GM04504 (cell line): ENCODE results near the gene SLC24A4.
A peak's percentile ranks its signal among the peaks of the same experiment; 100 is the strongest.

ENCODE experiments used
- DNase-seq: peaks from one replicate; pipeline ENCODE4 v3.0.0-alpha.2; 2012; ENCODE audit warnings: low read depth

The SLC24A4 gene

DNA sequence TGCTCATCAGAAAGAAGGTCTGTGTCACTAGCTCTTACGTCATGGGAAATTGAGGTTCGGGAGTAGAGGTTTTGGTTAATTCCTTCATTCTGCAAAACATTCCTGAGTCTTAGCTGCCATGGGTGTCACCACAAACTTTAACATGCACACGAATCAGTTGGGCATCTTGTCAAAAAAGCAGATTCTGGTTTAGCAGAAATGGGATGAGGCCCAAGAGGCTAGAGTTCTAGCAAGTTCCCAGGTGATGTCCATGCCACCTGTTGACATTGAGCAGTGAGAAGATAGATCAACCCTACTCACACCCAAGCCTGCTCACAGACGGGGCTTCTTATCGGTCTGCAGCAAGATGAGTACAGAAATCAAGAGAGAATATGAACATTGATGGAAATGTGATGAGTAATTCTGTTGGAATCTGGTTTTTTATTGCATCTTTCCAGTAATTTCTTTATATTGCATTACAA lies 179.0 kb downstream of the SLC24A4 start:
- peak; percentile 76 for DNase-seq

DNA sequence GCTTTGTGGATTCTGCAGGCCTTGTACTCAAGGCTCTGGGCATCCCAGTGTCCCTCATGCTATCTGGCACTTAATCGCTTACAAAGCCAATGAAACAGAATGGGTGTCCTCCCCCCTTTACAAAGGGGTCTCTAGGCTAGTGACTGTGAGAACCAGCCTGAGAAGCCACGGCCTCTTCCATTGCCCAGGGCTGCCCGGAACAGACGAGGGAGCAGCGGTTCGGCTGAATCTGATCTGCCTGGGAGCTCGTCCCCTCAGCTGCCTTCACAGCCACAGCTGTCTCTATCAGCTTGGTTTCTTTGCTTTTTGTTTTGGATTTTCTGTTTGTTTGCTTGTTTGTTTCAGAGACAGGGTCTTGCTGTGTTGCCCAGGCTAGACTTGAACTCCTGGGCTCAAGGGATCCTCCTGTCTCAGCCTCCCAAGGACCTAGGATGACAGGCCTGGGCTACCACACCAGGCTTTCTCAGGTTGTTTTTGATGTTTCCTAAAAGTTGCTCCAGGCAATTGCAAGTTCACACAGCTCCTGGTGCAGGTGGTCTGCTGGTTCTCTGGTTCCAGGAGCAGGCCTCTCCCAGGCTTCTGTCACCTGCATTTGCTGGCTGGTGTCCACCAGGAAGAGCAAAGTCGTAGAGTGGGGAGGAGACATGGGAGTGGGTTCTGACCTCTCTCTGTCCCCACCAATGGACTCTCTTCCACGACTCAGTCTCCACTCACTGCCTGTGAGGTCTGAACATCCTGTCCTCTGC lies 179.7 kb downstream of the SLC24A4 start:
- DNase-seq: no peak

DNA sequence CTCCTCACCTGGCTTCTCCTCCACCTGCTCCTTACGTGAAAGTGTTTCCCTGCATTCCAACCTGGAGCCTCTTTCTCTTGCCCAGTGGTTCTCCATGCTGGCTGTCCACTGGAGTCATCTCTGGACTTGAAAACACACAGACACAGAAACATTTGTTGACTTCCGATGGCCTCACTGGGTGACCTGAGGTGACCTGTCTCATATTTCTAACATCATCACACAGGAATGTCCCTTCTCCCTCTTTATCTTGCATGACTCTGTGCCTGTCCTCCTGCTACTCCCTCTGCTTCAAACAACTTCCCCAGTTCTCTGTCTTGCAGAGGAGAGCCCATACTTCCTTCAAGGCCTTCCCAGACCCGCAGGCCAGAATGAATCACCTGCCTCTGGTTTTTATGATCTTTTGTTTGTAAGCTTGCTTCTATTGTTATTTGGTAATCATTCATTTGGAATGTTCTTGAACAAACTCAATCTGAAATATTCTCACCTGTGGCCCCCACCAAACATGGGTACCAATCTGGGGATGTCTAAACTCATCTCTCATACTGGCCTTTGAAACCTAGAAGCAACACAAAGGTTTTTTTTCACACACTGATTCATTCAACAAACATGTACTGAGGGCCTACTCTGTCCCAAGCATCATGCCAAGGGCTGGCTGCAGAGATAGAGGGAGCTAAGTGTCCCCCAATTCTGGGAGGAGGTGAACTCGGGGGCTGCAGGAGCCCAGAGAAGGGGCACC lies 181.0 kb downstream of the SLC24A4 start:
- DNase-seq: peak; percentile 72

DNA sequence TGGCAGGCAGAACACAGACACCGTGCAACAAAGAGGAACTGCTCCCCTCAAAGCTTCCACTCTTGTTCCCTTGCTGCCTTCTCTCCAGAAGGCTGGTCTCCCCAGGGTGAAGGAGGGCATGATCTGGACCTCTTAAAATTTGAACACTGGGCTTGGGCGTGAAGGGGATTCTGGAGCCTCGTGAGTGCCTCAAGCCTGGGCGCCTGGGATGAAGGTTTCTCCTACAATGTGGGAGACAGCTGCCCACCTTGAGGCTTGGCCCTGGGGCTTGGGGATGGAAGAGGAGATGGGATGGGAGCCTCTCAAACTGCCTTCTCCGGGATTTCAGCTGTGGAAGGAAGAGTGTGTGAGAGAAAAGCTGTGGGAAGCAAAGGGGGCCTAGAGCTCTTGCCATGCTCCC lies 182.9 kb downstream of the SLC24A4 start:
- no peak for DNase-seq

DNA sequence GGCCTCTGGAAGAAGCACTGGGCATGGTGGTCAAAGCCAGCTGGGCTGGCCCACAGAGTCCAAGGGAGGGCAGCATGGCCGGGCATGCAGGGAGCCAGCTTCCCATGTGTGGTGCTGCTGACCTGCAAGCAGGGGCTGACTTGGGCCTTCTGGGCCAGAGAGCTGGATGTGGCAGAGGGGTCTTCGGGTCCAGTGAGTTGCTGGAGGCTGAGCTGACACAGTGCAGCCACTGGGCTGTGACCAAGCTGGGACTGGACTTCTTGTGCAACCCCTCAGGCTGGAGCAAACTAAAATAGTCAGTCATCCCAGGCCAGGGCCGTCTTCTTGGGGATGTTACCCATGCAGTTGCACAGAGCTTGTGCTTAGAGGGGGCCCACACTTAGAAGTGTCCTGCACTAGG lies 183.3 kb downstream of the SLC24A4 start:
- no peak for DNase-seq

DNA sequence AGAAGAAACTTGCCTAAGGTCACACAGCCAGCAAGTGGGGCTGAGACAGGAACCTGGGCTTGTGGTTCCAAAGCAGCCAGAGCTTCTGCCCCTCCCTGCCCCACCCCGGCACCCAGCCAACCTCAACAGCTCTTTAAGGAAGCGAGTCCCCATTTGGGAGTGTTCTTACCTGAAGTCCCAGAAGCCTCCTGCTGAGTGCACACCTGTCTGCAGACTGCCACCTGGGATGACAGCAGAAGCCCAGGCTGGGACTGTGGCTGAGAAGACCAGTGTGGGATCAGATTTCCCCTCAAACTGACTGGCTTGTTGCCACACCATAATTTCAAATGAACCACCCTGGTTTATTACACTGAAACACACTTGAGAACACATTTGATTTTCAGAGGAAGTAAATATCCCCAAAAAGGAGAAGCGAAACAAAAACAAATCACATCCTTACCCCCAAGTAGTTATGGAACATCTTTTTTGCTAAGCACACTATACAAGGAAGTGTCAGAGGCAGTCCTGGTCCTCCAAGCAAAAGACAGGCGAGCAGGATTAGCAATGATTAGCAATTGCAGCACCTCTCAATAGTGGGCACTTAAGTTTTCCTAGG lies 184.3 kb downstream of the SLC24A4 start:
- no peak for DNase-seq

DNA sequence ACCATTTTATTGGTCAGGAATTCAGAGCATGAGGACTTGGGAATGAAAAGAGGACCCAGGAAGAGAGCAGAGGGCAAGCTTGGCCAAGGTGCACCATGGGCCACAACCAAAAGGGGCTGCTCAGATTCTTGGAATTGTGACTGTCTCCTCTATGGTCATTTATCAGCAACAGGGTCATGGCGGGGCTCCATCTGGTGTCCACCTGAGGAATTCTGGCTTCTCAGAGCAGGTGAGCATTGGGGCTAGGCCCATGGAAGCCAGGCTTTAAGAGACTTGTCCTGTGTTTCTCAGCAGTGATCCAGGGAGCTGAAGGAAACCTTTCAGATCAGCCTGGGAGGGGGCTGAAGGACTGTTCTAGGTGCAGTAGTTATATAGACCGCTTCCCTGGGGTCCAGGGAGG lies 188.0 kb downstream of the SLC24A4 start:
- no peak for DNase-seq

DNA sequence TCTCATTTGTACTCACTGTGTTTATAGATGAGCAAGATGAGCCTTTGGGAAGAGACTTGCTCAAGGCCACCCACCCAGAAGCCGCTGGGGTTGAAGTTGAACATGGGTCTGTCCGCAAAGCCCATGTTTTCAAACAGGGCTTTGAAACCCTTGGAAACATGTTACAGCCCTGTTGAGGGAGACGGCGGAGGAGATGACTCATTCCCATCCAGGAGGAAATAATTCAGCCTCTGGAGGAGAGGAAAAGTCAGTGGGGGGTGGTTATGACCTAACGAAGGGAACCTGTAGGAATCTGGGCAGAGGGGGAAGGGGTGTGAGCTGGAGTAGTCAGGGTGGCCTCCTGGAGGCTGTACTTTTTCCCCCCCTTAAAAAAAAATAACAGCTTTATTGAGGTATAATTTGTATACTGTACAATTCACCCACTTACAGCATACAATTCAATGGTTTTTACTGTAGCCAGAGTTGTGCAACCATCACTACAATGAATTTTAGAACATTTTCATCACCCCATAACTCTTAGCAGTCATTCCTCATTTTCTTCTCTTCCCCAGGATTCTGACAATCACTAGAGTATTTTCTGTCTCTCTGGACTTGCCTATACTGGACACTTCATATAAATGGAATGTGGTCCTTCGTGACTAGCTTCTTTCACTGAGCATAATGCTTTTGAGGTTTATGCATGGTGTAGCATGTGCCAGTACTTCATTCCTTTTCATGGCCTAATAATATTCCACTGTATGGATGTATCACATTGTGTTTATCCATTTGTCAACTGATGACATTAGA lies 188.7 kb downstream of the SLC24A4 start:
- DNase-seq: peak; percentile 95

DNA sequence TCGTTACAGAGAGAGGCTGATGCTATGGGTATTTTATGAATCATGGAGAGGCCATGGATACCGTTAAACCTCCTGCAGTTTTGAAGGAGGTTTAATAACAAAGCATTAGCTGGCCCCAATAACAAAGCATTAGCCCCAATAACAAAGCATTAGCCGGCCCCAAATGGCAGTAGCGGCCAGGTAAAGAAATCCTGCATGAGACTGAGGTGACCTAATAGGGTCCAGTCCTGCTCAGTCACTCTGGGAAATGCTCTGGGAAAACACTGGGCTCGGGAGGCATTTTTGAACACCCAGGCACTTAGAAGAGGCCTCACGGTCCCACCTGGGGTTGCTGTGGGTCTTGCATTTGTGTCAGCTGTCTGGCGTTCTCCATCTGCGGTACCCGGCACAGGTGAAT lies 189.8 kb downstream of the SLC24A4 start:
- no peak for DNase-seq

DNA sequence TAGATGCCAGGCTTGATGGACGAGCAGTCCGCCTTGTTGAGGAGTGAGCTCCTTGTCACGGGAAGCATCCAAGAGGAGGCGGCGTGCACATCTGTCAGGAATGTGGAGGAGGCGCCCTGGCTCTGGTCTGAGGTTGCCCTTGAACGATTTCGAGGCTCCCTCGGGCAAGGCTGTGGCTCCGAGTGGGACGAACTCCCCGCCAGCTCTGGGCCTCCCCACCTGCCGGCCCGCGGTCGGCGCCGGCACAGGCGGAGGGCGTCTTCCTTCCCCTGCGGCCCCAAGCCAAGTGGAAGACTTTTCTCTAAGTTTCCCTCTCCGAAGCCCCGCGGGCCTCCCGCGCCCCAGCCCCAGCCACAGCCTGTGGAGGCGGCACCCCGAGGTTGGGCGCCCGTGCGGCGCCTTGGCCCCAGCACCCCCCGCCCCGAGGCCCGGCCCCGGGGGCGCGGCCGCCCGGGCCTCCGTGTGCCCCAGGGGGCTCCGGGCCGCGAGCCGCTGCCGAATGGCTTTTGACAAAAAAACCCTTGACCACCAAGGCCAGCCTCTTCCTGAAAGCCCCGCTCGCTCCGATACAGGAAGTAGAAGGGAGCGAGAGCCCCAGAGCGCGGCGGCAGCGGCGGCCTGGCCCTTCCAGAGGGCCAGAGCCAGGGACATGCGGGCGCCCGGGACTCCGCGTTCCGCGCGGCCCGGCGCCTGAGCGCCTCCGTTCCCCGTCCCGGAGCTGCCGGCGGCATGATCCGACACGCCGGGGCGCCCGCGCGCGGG lies 190.4 kb downstream of the SLC24A4 start, which contains the start of gene RIN3:
Gene RIN3 (plus strand): TSS at position 578 of the 762 bp plus-strand sequence. CDS start 152 bp downstream, at position 730.
- no peak for DNase-seq

DNA sequence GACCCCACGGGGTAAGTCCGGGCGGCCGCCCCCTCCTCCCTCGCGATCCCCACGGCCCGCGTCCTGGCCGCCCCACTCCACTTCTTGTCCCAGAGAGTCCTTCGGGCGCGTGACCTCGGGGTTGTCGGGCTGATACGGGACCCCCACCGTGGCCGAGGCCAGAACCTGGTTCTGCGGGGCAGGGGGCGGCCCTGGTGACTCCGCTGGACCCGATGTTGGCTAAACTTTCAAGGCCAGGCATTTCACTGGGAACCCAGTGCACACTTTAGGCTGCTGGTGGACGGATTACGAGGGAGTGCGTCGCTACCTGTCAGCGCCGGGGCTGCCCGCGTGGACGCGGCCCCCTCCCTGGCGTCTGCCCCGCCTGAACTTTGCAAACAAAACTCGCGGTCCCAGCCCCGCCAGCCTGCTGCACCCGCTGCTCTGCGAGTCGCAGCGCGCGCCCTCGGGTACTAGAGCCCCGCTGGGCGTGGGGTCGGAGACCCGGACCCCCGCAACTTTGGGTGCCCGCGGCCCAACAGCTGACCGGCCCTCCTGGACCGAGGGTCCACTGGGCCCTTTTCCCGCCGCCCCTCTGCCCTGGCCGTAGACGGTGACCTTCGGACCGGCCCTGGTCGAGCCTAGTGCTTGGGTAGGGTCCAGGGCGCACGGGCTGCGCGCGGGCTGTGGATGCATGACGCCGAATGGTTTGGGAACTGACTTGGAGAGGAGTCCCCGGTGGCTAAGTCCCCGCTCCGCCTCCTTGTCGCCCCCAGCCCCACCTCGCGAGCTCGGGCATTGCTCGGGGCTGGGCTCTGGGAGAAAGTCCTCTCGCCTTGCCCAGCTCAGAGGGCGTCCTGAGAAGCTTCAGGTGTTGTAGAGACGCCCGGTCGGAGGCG lies 191.2 kb downstream of the SLC24A4 start:
- no peak for DNase-seq

DNA sequence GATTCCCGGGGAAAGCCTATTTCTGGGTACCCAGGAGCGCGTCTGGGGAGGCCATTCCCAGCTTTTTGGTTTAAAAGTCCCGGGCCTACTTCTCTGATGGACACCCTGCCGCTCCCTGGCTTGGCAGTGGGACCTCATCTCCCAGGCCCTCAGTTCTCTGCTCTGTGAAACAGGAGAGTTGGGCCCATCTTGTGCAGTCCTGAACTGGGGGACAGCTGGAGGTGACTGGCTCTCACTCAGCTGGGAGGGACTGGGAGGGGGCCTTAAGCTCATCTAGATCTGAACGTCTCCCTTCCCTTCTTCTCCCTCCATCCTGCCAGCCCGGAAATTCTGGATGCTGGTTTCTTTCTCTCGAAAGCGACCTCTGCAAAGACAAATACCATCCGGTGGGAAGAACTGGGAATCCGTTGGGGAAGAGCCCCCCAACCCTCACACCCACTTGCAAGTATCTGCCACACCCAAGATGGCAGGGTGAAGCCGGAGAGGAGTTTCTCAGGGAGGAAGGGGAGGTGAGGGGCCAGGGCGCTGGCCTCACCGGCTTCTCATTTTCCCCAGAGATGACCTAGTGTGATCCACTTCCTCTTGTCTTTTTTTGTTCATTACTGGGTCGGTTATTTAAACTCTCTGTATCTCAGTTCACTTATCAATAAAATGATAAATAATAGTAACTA lies 192.0 kb downstream of the SLC24A4 start:
- no peak for DNase-seq

DNA sequence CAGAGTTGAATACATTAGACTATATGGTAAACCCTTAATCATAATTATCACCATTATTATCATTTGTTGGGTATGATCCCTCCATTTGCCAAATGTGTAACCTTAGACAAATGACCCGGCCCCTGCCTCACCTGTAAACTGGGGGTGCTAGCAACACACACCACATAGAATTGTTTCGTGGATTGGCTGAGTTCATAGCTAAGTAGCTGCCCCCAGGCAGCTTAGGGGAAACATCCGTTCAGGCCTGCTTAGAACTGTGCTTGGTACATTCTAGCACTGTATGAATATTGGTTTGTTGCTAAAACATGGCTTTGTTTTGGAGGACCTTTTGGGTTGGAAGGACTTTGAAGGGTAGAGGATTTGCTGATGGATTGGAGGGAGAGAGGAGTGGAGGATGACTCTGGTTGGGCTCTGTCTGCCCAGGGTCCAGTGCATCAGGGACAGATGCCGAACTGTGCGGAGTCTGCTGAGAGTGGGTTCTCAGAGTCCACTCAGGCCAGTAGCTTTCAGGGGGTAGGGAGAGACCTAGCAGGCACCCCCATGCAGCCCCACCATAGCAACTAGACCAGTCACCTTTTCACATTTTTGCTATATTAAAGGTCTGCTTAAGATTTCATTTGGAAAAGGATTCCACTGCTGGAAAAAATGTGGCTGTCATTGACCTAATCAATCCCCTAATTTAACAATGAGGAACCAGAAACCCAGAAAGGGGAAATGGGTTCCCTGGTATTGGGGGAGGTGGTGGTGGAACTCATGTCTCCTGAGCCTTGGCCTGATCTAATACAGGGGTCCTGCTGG lies 192.8 kb downstream of the SLC24A4 start:
- DNase-seq: no peak

DNA sequence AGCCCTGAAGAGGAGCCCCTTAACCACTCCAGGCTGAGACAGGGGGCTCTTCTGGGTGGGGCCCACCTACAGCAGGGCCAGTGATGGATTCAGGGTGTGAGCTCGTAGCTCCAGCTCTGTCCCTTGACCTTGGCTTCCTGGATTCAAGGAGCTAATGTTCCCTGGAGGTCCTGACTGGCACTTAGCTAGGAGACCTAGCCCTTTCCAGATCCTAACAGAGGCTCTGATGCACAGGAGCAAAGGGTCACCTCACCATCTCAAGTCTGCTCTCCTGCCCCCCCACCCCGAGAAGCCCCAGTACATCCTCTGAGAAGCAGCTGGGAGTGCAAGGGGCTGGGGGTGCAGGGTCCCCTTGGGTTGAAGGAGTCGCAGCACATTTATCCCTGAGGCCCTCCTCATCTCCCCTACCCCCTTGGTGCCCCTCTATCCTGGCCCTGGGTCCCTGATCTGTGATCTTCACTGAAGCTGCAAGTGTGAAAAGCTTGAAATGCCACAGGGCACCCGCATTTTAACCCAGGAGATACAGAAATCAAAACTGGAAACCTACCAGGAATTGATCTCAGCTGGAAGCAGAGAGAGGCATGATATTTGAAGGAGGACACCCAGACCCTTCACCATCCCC lies 193.5 kb downstream of the SLC24A4 start:
- no peak for DNase-seq

DNA sequence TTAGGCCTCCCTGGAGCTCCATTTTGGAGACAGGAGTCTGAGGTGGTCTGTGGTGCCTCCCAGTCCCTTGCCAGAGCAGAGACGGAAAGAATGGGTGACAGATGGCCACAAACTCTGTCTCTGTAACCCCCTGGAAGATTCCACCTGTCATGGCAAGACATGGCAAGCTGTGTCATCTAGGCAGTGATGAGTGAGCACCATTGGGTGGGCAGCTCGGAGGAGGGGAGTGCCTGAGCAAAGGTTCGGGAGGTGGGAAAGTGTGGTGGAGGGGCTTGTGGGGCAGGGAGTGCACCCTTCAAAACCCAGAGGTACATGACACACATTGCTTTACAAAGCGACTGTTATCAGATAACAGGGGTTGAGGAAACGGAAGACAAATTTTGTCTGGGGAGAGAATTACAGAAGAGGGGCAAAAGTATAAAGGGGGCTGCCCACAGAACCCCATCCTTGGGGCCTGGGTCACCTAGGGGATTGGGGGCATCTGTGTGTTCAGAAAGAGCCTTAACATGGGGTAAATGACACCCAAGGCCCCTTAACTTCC lies 194.1 kb downstream of the SLC24A4 start:
- no peak for DNase-seq

DNA sequence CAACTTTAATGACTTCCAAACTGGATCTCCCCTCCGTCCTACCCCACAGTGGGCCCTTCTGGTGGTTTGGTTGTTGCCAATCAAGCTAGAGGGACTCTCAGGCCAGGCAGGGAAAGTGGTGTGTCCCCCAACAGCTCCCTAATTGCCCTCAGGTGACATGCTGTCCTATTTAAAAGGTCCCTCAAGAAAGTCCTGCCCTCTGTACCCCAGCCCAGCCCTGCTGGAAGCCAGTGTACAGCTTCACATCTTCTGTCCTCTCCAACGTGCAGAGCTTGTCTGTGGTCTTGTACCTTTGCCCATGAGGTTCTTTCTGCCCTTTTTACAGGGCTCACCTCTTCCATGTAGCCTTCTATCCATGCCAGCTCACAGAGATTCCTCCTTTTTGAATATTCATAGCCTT lies 194.8 kb downstream of the SLC24A4 start:
- no peak for DNase-seq

DNA sequence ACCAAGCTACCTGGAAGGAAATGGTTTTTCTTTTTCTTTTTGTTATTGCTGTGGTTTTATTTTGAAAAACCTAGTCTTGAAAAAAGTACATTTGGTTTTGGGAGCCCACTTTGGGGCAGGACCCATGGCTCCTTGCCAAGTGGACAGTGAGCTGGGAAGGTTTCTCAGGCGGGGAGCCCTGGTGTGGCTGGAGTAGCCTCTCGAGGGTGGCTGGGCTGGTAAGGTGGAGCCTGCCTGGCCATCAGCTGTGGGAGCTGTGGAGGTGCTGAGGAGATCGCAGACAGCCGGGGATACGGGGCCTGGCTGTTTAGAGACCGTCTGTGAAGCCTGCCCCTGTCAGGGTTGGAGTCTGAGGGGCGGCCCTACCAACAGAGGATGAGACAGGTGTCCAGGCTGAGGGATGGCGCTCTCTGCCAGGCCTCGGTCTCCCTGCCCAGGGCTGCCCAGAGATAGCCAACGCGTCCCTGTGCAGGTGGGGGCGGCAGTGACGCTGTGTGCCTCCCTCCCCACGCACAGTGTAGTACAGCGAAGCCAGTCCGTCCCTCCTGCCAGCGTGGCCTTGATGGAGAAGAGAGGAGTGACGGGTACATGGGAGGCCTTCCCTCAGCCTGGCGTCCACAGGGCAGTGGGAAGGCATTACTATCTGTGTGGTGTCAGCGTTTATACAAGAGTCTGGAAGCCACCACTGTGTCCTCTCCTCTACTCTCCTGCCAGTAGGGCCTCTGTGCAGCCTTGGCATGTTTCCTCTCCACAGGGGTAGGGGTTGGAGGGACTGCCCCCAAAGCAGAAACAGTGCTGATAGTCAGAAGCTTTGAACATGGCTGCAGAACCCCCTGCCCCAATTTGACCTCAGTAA lies 196.5 kb downstream of the SLC24A4 start:
- no peak for DNase-seq
